NB4 (cell line): Measurements from ENCODE around the gene MACROD2.

ENCODE experiments used
- DNase-seq: peaks from one replicate; pipeline ENCODE4 v3.0.0; 2010; ENCODE audit warnings: low read depth
- H3K4me3 ChIP-seq: one replicate; pipeline ENCODE4 v1.5.1; 2011; ENCODE audit warnings: mild to moderate bottlenecking, low read depth, low read length, moderate library complexity
- MYC ChIP-seq: IDR thresholded peaks from 2 replicates; pipeline ENCODE4 v1.6.1; 2011; ENCODE audit warnings: low read depth, low read length
- POLR2A ChIP-seq: IDR thresholded peaks from 2 replicates; pipeline ENCODE4 v1.6.1; 2011; ENCODE audit warnings: mild to moderate bottlenecking; ENCODE audit not compliant: insufficient read length; ENCODE audit errors: extremely low read depth
- TF ChIP-seq, protein P1 (sequence below): IDR thresholded peaks from one replicate; pipeline ENCODE4 v1.5.1; 2012; ENCODE audit warnings: low read depth, low read length
- TF ChIP-seq, protein P2 (sequence below): IDR thresholded peaks from 2 replicates; pipeline ENCODE4 v1.6.1; 2011; ENCODE audit warnings: low read depth, low read length

The MACROD2 gene

GRCh38 chr20:14879020-14879697 is 883.8 kb downstream of the MACROD2 start:
- DNase-seq = no peak
- TF ChIP-seq POLR2A = no peak
- TF ChIP-seq, protein P1, sequence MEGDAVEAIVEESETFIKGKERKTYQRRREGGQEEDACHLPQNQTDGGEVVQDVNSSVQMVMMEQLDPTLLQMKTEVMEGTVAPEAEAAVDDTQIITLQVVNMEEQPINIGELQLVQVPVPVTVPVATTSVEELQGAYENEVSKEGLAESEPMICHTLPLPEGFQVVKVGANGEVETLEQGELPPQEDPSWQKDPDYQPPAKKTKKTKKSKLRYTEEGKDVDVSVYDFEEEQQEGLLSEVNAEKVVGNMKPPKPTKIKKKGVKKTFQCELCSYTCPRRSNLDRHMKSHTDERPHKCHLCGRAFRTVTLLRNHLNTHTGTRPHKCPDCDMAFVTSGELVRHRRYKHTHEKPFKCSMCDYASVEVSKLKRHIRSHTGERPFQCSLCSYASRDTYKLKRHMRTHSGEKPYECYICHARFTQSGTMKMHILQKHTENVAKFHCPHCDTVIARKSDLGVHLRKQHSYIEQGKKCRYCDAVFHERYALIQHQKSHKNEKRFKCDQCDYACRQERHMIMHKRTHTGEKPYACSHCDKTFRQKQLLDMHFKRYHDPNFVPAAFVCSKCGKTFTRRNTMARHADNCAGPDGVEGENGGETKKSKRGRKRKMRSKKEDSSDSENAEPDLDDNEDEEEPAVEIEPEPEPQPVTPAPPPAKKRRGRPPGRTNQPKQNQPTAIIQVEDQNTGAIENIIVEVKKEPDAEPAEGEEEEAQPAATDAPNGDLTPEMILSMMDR = no peak
- TF ChIP-seq, protein P2, sequence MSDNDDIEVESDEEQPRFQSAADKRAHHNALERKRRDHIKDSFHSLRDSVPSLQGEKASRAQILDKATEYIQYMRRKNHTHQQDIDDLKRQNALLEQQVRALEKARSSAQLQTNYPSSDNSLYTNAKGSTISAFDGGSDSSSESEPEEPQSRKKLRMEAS = no peak
- no peak for TF ChIP-seq MYC
- no peak overlapping the region for H3K4me3 ChIP-seq

- TF ChIP-seq, protein P2 = no peak
- TF ChIP-seq MYC (no peak), POLR2A (no peak)
- TF ChIP-seq, protein P1 = no peak
- no peak for DNase-seq
- H3K4me3 ChIP-seq = no peak overlapping the region
Observed at GRCh38 chr20:14879839-14880238, 884.5 kb downstream of the MACROD2 start.

DNA sequence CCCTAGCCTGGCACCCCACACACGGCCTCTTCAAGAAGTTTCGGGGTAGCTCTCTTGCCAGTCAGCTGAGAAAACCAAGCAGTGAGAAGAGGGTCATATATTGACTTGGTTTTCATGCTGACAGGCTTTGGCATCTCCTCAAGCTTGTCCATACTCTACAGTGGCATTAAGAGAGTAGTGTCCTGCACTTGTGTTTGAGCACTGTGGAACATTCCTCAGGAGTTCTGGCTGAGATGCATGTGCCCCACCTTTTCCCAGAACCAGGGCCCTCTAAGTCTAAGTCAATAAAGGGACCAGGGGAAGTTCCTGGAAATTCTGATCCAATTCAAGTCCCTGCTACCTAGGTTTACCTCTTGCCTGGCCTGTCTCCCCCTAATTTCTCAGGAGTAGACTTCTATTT is 886.2 kb downstream of the MACROD2 start:
- H3K4me3 ChIP-seq = no peak overlapping the region
- no peak for DNase-seq
- TF ChIP-seq, protein P2 = no peak
- TF ChIP-seq MYC = no peak
- no peak for TF ChIP-seq POLR2A
- TF ChIP-seq, protein P1 = no peak

DNA sequence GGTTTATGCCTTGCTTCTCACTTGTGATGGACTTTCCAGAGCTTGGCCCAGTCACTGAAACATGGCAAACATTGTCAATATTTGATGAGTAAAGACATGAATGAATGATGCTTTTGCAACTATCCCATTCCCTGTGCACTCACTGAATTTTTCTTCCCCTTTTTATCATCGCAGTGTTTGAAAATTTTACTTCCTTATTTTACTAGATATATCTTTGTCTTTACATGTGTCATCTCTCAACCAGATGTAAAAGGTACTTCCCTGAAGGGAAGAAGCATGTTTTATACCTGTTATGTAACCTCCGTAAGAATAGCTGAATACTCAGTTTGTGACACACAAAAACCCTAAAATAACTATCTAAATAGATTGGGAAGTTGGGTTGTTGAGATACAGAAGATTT is 886.8 kb downstream of the MACROD2 start:
- TF ChIP-seq MYC (no peak), POLR2A (no peak)
- TF ChIP-seq, protein P2 = no peak
- TF ChIP-seq, protein P1 = no peak
- no peak for DNase-seq

GRCh38 chr20:14882846-14883245 is 887.5 kb downstream of the MACROD2 start:
- DNase-seq = no peak
- TF ChIP-seq, protein P1 = no peak
- TF ChIP-seq MYC = no peak
- TF ChIP-seq POLR2A = no peak
- TF ChIP-seq, protein P2 = no peak

More for the DNA sequence above, 886.8 kb downstream of the MACROD2 start:
- no peak overlapping the region for H3K4me3 ChIP-seq

More at GRCh38 chr20:14882846-14883245, 887.5 kb downstream of the MACROD2 start:
- no peak overlapping the region for H3K4me3 ChIP-seq
